Loucy (cell line): ENCODE results near the gene LSP1.

Experiments
- H2AFZ ChIP-seq: fragments of 200-600 bp; sonication (generic); 2 replicates; pipeline ENCODE4 v1.6.0; 2016; ENCODE audit warnings: antibody characterized with exemption, mild to moderate bottlenecking, low read length, moderate library complexity
- H3F3A ChIP-seq: fragments of 200-600 bp; 2 replicates; pipeline ENCODE4 v1.6.0; 2016; ENCODE audit warnings: antibody characterized with exemption, low read depth, mild to moderate bottlenecking
- H3K27me3 ChIP-seq: fragments of 200-600 bp; sonication (generic); 2 replicates; pipeline ENCODE4 v1.6.1; 2014; ENCODE audit warnings: low read length, mild to moderate bottlenecking; ENCODE audit not compliant: insufficient read depth, poor library complexity, severe bottlenecking
- H3K36me3 ChIP-seq: fragments of 200-600 bp; sonication (generic); 2 replicates; pipeline ENCODE4 v1.6.1; 2016; ENCODE audit warnings: low read length; ENCODE audit not compliant: insufficient read depth
- H3K4me1 ChIP-seq: fragments of 200-600 bp; sonication (generic); 2 replicates; pipeline ENCODE4 v1.5.1; 2014; ENCODE audit warnings: low read length, mild to moderate bottlenecking; ENCODE audit not compliant: insufficient read depth, poor library complexity, severe bottlenecking
- H3K4me2 ChIP-seq: fragments of 200-600 bp; sonication (generic); 2 replicates; pipeline ENCODE4 v1.6.0; 2014; ENCODE audit warnings: antibody characterized with exemption, low read length, low read depth, mild to moderate bottlenecking; ENCODE audit not compliant: poor library complexity, severe bottlenecking
- H3K4me3 ChIP-seq: fragments of 200-600 bp; sonication (generic); 2 replicates; pipeline ENCODE4 v1.5.1; 2014; ENCODE audit warnings: low read length, mild to moderate bottlenecking, mixed read lengths; ENCODE audit not compliant: poor library complexity, severe bottlenecking
- H3K79me2 ChIP-seq: fragments of 200-600 bp; sonication (generic); 2 replicates; pipeline ENCODE4 v1.6.1; 2014; ENCODE audit warnings: low read length; ENCODE audit not compliant: insufficient read depth
- H3K9ac ChIP-seq: fragments of 200-600 bp; sonication (generic); 2 replicates; pipeline ENCODE4 v1.6.0; 2014; ENCODE audit warnings: mild to moderate bottlenecking, low read depth, low read length, moderate library complexity; ENCODE audit not compliant: poor library complexity, severe bottlenecking
- H3K9me2 ChIP-seq: fragments of 200-600 bp; sonication (generic); replicated peaks from 2 replicates; pipeline ENCODE4 v1.6.1; 2016; ENCODE audit warnings: low read depth, low read length, mixed read lengths
- H3K9me3 ChIP-seq: fragments of 200-600 bp; sonication (generic); 2 replicates; pipeline ENCODE4 v1.6.1; 2014; ENCODE audit warnings: mild to moderate bottlenecking, antibody characterized with exemption, low read length, low read depth; ENCODE audit not compliant: insufficient read depth
- H4K20me1 ChIP-seq: fragments of 200-600 bp; sonication (generic); 2 replicates; pipeline ENCODE4 v1.6.0; 2014; ENCODE audit warnings: antibody characterized with exemption, low read length, mild to moderate bottlenecking; ENCODE audit not compliant: insufficient read depth, poor library complexity, severe bottlenecking
- EZH2phosphoT487 ChIP-seq: fragments of 200-600 bp; IDR thresholded peaks from 2 replicates; pipeline ENCODE4 v1.6.1; 2018; ENCODE audit warnings: antibody characterized with exemption, mild to moderate bottlenecking, moderate library complexity, borderline replicate concordance
- TF ChIP-seq, protein P1 (sequence below): fragments of 200-600 bp; sonication (generic); conservative IDR thresholded peaks from 2 replicates; pipeline ENCODE4 v1.5.1; 2014; ENCODE audit warnings: mild to moderate bottlenecking, antibody characterized with exemption, low read length

The LSP1 gene

DNA sequence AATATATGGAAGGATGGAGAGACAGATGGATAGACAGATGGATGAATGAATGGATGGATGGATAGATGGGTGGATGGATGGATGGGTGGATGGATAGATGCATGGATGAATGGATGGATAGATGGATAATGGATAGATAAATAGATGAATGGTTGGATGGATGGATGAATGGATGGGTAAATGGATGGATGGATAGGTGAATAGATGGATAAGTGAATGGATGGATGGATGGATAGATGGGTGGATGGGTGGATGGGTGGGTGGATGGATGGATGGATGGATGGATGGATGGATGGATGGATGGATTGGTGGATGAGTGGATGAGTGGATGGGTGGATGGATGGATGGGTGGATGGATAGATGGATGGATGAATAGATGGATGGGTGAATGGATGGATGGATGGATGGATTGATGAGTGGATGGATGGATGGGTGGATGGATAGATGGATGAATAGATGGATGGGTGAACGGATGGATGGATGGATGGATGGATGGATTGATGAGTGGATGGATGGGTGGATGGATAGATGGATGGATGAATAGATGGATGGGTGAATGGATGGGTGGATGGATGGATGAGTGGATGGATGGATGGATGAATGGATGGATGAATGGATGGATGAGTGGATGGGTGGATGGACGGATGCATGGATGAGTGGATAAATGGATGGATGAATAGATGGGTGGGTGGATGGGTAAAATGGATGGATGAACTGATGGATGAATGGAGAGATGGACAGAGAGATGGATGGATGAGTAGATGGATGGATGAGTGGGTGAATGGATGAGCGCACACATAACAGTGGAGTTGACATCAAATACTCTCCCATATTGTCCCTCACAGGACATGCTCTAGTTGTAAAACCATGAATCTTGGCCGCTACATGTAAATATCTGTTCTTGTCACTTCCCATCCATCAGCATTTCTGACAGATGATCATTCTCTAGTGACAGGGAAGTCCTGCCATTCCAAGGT lies 8.8 kb downstream of the LSP1 start:
- Histone ChIP-seq H3K4me2 (no peak overlapping the region), H3K9ac (no peak overlapping the region), H3K36me3 (no peaks in the 10 kb centered on the region), H3K4me3 (no peak overlapping the region), H3F3A (no peaks in the 10 kb centered on the region), H4K20me1 (peaks cover 11% of the 10 kb centered on the region), H3K9me2 (no peaks in the 10 kb centered on the region), H3K9me3 (no peaks in the 10 kb centered on the region), H3K4me1 (no peaks in the 10 kb centered on the region), H3K27me3 (no peaks in the 10 kb centered on the region), H3K79me2 (peaks cover 46% of the 10 kb centered on the region; the same call in 1 of the 2 replicates), H2AFZ (no peak overlapping the region)
- TF ChIP-seq, protein P1, sequence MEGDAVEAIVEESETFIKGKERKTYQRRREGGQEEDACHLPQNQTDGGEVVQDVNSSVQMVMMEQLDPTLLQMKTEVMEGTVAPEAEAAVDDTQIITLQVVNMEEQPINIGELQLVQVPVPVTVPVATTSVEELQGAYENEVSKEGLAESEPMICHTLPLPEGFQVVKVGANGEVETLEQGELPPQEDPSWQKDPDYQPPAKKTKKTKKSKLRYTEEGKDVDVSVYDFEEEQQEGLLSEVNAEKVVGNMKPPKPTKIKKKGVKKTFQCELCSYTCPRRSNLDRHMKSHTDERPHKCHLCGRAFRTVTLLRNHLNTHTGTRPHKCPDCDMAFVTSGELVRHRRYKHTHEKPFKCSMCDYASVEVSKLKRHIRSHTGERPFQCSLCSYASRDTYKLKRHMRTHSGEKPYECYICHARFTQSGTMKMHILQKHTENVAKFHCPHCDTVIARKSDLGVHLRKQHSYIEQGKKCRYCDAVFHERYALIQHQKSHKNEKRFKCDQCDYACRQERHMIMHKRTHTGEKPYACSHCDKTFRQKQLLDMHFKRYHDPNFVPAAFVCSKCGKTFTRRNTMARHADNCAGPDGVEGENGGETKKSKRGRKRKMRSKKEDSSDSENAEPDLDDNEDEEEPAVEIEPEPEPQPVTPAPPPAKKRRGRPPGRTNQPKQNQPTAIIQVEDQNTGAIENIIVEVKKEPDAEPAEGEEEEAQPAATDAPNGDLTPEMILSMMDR = no peak
- no peak for TF ChIP-seq EZH2phosphoT487

DNA sequence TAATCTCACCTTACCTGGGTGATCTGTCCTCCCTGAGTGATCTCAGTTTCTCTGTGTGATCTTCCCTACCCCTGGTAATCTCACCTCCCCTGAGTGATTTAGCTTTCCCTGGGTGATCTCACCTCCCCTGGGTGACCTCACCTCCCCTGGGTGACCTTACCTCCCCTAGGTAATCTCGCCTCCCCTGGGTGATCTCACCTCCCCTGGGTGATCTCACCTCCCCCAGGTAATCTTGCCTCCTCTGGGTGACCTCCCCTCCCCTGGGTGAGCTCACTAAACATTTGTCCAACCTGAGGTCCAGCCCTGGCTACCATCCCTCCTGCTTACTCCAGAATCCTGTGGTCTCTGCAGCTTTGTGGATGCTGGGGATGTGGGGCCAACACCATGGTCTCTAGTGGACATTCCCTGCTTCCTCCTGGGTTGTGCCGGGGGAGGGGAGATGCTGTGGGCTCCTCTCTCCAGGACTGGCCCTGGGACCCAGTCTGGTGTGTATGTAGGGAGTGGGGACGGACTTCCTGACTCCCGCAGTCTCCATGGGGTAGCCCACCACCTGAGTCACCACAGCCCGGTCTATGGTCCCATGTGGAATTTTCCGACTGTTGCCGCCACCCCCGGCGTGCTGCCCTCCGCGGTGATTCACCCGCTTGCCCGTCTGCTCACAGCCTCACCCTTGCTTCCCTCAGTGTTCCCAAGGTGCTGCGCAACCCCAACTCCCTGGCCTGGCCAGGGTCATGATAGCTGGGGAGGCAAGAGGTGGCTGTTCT lies 9.9 kb downstream of the LSP1 start:
- Histone ChIP-seq H3K79me2 (peaks cover 36% of the 10 kb centered on the region; the same call in 1 of the 2 replicates), H2AFZ (no peak overlapping the region), H3K9me2 (no peaks in the 10 kb centered on the region), H3K9ac (no peak overlapping the region), H3K4me3 (no peak overlapping the region), H3K9me3 (no peaks in the 10 kb centered on the region), H3K27me3 (no peaks in the 10 kb centered on the region), H3K36me3 (no peaks in the 10 kb centered on the region), H4K20me1 (peaks cover 4% of the 10 kb centered on the region), H3K4me2 (no peak overlapping the region), H3F3A (no peaks in the 10 kb centered on the region), H3K4me1 (no peaks in the 10 kb centered on the region)
- no peak for TF ChIP-seq EZH2phosphoT487
- TF ChIP-seq, protein P1 = no peak

DNA sequence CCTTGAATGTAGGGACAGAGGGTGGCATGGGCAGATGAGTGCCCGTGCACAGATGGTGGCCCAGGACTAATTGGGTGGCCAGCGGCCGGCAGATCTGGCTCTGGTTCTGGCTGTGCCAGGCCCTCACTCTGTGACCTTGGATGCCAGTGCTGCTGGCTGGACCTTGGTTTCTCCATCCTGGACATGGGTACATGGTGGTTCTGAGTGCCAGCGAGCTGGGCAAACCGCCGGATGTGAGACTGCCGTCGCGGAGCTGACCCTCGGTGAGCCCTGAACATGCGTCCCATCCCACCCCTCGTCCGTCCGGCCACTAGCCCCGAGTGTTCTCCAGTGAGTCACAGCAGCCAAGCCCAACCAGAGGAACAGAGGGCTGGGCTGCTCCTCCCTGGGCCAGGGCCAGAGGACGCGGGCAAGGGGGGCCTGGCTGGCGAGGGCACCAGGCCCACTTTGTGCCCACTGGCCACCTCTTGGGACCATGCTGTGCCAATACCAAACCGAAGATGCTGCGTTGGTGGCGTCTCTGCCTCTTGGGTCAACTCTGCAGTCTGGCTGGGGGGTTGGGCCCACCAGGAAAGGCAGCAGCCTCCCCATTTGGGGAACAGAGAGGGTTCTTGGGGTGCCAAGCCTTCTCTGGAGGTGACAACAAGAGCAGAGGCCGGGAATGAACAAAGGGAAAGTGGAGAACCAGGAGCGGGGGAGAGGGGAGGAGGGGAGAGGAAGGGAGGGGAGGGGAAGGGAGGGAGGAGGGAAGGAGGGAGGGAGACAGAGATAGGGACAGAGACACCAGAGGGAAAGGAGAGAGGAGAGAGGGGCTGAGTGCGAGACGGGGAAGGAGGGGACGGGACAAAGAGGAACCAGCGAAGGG lies 10.7 kb downstream of the LSP1 start:
- Histone ChIP-seq H3K9me3 (no peaks in the 10 kb centered on the region), H3K4me3 (no peak overlapping the region), H3K9me2 (no peaks in the 10 kb centered on the region), H3K79me2 (peaks cover 32% of the 10 kb centered on the region; the same call in 1 of the 2 replicates), H2AFZ (no peak overlapping the region), H3K36me3 (no peaks in the 10 kb centered on the region), H3K27me3 (no peaks in the 10 kb centered on the region), H3K4me1 (no peaks in the 10 kb centered on the region), H3F3A (no peaks in the 10 kb centered on the region), H3K9ac (no peak overlapping the region), H3K4me2 (no peak overlapping the region), H4K20me1 (peaks cover 4% of the 10 kb centered on the region)
- TF ChIP-seq EZH2phosphoT487 = no peak
- TF ChIP-seq, protein P1 = no peak
